Measurements from ENCODE around the gene CEP97.

DNA sequence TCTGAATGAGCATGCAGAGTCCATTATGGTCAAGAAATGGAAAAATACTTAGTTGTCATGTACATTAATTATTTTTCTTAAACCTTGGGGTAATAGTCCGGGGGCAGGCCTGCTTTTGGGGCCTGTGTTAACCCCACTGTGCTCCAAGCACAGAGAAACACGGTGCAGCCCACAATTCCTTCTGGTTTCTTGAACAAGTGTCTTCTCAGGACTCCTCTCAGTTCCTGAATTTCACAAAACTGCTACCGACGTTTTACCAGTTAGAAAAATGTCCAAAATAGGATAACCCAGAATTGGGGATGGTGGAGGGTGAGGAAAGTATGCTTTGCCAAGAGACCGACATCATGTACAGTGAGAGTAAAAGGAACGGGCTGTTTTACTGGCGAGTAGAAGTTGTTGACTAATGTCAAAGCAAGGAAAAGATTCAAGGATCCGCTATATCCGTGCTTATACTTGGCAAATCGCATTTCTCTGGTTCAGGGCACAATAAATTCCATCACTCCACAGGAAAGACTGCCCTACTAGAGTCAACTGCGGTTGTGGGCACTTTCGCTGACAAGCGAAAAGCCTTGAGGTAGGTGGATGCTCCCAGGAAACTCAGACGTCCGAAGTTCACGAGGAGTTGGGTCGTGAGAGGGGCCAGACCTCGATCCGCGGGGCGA lies 54.1 kb downstream of the CEP97 start:
- TF ChIP-seq FOXA1 (IDR thresholded peaks at IDR 0.05; ENCODE audit: borderline replicate concordance) = no peak
- no peak for TF ChIP-seq CREB1 (IDR thresholded peaks at IDR 0.05)
- TF ChIP-seq CREB1 (CRISPR knock-in tag; IDR thresholded peaks at IDR 0.05) = no peak

All from K562 (cell line).